RKO (cell line): ENCODE data around the gene HES6.

Experiments
- DNase-seq: peaks from one replicate; pipeline ENCODE4 v3.0.0-alpha.2; 2016; ENCODE audit warnings: low spot score

Gene HES6

DNA sequence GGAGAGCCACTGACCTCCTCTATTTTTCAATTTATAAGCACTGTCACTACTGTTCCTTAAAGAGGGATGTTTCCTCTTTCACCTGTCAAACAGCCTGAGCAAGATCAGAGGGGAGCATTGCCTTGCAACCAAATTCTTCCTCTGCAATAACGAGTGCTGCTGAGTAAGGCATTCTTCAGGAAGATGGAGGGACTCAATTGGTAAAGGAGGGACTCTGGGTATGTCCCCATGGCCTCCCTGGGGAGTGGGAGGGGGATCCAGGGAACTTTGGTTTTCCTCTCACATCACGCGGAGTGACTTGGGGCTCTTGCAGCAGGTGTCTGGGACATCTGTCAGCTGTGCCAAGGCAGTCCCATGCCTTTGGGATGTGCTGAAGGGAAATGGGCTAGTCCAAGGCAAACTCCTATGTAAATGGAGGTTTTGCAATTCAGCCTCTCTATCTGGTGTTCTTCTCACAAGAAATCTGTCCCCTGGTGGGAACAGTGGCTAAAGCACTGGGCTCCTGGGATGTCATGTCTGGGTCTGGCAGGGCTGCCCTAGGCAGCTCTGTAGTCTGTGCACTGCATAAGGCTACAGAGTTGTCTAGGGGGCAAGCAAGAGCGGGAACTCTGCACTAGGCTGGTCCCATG is 14.4 kb upstream of the HES6 start:
- DNase-seq = no peak

DNA sequence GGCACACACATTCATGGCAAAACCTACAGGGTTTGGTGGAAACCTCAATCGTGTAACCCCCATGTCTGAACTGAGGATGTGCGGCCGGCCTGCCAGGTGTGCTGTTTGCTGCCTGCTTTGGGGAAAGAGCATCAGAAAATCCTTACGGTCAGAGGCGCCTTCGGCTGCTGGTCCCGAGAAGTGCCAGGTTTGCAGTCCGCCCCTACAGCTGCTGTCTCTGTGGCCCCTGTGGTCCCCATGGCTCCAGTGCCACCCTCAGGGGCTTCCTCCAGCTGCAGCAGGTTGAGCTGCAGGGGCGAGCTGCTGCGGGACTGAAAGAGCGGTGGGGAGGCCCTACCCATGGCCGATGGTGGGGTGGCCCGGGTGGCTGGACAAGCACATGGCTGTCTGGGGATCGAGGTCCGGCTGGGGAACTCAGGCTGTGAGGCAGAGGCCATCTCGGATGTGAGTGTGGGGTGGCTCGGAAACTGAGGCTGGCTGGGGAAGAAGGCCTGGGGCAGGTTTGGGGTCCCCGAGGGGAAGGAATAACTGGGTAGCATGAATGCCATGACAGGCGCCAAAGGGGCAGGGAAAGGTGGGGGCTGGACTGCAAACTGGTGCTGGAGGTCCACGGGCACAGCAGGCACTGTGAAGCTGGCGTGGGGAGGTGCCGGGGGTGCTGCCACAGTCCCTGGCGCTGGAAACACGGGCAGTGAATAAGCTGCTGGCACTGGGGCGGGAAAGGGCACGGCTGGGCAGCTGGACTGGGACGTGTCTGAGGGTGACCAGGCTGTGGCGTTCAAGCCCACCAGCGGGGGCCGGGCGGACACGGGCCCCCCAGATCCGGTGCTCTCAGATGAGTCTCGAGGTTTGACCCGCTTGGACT is 13.2 kb upstream of the HES6 start:
- no peak for DNase-seq

DNA sequence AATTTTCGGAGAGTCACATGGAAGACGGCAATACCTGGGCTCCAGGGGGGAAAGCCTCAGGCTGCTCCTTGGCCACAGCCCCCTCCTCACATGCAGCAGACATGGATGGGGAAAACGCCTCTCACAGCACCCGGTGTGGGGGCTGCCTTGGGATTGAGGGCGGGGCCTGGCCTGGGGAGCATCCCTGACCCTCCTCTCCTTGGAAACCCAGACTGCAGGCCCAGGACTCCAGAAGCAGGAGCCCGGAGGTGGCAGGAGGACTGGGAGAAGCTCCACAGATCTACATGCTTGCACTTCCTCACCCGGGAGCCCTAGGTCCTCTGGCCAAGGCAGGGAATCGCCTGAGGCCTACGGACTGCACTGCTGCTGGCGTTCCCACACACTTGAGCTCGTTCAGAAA is 12.1 kb upstream of the HES6 start:
- DNase-seq = no peak

DNA sequence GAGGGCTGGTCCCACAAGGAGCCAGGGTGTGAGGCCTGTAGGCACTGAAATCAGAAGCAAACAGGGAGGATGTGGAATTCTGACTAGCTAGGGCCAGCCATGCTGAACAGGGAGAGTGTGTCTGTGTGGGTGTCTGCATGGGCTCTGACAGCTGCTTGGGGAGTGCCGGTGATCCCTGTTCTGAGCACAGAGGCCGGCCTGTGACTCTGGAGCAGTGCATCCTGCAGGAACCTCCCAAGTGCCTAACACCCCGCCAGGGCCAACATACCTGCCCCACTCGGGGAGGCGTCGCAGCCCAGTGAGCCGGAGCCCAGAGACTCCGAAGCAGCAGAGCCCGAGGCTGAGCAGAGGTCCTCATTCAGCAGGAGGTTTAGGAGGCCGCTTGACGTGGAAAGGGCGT is 11.5 kb upstream of the HES6 start:
- no peak for DNase-seq

DNA sequence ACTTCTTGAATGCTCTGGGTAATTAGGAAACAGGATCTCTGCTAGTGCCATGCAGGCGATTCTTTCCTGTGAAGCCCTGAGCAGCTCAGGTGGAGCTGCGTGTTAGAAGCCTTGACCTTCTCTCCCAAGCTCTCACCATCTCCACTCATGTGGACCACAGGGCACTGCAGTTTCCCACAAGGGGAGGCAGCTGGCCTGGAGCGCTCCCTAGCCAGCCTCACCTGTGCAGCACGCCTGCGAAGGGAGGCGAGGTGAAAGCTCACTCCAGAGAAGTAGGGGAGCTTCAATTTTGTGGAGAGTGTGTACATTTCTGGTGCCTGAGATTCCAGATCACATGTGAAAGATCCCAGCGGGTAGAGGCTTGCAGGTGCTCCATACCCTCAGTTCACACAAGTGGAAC is 11.1 kb upstream of the HES6 start:
- DNase-seq = no peak

DNA sequence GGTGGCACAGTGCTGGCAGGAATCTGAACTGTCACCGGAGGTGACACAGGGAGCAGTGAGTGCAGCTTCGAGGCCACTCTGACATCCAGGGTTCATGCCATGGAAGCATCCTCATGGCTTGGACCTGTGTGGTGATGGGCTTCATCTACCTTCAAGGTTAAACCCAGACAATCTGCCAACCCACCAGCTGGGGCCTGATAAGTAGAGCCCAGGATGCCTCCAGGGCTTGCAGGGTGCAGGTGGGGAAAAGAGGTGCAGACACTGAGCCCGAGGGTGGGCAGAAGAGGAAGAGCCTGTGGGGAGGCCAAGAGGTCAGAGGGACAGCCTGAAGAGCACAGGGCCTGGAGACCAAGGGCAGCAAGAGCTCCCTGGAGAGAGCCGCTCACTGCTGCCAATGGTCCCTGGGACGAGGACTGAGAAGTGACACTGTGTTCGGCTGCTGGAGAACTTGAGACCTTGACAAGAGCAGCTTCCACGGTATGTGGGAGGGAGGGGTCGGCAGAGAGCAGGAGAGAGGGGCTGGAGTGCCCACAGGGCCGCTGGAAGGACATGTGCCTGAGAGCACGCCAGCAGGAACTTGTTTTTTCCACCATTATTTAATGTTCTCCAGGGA is 8.1 kb upstream of the HES6 start:
- DNase-seq = no peak

DNA sequence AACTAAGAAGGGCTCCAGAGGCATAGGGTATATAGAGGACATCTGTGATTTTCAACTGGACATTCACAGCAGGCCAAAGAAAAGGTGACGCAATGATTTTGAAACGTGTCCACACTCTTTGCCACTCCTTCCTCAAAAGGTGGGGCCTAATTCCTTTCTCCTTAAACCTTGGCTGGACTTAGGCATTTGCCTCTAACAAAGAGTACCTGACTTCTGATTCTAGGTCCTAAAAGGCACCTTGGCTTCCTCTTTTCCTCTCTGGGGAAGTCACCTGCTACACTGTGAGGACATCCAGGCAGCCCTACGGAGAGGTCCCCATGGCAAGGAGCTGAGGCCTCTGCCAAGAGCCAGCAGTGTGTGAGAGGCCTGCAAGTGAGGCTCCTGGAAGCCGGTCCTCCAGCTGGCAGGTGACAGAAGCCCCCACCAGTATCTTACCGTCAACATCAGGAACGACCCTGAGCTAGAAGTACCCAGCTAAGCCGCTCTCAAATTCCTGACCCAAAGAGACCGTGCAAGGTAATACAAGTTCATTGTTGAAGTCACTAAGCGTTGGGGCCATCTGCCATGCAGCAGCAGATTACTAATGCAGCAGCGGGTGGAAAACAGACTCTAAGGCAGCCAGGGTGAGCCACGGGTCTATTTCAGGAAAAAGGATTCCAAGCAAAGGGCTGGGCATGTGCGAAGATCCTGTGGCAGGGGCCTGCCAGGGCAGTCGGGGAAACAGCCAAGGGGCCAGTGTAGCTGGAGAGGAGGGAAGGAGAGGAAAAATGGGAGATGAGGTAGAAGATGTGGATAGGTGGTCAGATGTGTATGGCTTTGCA is 7.4 kb upstream of the HES6 start:
- no peak for DNase-seq

DNA sequence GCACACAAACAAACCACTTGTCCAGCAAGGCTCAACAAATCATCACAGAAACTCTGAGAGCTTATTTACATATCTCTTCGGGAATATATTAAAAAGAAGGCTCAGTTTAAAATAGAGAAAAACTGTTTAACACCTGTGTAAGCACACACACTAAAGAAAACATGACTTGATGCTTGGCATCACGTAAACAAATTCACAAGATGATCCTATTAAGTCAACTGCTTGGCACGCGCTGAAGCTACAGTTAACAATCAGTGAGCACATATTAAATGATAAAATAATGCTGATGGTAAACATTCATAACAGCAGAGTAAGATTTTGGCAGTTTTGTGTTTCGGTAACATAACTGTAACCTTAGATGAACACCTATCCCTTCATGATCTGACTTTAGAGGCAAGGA is 4.3 kb upstream of the HES6 start:
- DNase-seq = no peak

DNA sequence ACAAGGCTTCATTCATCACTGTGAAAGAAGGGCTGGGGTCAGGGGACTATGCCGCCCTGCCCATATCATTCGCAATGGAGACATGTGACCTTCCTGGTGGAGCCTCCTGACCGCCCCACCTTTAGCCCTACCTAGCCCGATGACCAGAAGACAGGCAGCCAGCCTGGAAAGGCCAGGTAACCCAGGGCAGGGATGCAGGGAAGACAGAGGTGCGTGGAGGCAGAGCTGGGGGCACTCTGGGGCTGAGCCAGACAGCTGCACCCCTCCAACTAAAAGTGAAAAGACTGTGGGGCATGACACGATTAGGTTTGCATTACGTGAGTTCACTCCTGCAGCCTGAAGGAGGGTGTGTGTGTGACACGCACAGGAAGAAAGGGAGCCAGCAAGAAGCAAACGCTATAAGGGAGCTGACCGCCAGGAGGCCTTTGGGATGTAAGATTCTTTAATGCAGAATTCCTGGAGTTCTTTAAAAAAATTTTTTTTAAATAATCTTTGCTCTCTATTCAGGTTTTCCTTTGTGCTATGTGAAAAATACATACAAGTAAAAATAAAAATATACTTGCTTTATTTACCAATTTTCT is 3.7 kb upstream of the HES6 start:
- no peak for DNase-seq

DNA sequence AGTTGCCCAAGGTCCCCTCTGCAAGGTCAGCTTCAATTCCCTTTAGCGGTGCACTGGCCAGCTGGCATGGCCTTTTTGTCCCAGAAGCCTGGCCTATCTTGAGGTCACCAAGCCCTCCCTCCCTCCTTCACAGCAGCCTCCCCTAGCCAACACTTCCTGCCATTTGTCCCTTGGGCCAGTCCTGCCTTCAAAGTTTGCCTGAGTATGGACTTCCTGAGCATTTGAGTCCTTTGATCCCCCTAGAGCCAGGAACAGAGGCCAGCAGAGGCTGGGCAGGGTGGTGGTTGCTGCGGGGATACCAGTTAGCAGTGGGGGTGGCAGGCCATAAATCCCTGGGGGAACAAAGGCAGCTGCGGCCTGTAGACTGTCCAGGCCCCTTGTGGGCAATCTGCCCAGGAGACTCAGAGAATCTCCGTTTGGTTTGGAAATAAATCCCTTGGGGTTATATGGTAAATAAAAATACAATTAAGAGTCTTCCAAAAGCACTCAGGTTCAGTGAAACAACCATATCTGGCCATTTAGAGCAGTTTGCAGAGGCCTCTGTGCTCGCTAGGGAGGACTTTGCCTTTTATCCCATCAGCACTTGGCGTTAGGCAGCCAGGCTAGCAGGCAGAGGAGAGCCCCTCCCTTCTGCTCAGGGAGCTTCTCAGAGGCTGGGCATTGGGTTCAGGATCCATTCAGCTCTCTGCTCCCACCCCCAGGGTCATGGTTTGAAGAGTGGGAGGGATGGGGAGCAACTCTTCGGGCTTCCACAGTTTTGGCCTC is 3.1 kb upstream of the HES6 start:
- no peak for DNase-seq

DNA sequence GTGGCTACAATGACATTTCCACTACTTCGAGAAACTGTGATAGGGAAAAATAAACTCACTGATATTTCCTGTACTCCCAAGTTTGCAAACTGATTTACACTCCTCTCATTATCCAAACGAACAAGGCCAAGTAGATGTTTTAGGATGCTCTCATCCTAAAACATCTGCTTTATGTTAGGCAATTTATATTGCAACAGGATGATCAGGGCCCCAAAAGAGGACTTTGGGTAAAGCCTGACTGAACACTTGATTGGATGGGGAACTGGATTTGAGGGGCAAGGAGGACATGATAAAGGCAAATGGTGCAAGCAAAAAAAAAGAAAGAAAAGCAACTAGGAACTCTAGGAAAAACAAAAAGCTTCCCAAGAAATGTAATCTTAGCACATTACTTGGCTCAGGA is 2.1 kb upstream of the HES6 start:
- DNase-seq = no peak

DNA sequence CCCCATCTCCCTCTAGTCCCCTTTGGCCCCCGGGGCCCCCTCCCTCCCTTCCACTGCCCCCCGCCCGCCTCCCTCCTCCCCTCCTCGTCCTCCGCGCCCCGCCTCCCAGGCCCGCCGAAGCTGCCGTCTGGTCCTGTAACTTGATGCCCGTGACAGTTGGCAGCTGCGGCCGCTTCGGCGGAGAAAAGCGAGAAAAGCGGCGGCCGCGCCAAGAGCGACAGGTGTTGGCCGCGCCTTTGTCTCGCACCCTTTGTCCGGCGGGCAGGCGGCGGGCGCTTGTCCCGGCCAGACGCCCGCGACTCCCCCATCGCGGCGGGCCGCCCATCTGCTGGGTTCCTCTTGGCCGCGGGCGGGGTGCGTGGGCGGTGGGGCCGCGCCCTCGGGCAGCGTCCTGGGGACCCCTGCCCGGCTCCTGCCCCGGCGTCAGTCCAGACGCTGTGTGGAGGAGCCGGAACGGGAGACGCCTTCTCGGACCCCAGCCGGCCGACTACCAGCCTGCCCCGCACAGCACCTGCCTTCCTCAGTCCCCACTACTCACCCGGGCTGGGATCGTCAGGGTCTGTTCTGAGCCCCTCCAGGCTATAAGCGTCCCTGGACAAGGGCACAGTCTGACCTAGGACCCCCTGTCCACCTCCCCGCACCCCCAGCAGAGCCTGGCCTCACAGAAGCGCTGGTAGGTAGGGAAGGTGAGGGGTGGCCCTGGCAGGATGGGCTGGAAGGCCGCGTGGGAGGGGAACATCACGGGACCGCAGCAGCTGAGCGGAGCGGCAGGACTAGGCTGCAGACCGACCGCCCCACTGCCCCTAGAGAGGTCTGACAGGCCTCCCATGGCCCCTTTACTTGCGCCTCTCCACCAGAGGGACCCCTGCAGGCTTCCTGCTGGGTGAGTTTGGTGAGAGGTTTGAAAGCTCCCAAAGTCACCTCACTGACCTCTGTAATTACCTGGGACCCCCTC is 1.2 kb upstream of the HES6 start:
- DNase-seq = peak; percentile 70

DNA sequence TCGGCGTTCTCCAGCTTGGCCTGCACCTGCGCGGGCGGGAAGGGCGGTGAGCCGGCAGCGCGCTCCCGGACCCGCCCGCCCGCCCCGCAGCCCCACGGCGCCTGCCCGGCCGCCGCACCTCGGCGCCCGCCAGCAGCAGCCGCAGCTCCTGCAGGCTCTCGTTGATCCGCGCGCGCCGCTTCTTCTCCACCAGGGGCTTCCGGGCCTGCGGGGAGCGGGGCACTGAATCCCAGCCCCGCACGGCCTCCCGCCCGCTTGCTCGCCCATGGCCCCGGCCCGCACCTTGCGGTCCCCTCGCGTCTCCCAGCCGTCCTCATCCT is 335 bp downstream of the HES6 start:
- DNase-seq = peak; percentile 24

DNA sequence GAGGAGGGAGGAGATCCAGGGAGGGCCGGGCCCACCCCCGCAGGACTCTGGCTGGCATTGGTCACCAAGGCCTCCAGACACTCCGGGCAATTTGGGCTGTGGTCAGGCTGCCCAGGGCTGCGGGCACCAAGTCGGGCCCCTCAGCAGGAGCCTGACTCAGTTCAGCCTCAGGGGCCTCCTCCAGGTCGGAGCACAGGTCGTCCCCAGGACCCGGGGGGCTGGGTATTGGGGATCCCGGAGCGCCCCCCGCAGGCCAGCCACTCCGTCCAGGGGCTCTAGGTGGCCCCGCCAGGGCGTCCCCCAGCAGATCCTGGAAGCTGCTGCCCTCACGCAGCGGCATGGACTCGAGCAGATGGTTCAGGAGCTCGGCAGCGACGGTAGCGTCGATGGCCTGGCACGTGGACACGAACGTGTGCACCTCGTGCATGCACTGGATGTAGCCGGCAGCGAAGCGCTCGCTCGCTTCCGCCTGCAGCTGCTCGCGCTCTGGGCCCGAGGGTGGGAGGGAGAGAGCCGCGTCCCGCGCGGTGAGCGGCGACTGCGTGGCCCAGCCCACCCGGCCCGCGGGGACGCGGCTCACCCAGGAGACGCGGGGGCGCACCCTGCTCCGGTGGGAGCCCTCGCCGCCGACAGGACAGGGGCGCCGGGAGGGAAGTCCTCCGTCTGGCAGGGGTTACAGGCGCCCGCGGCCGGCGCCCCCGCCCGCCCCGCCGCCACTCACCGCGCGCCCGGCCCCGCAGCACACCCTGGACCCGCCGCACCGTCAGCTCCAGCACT is 884 bp downstream of the HES6 start:
- DNase-seq = peak; percentile 57

DNA sequence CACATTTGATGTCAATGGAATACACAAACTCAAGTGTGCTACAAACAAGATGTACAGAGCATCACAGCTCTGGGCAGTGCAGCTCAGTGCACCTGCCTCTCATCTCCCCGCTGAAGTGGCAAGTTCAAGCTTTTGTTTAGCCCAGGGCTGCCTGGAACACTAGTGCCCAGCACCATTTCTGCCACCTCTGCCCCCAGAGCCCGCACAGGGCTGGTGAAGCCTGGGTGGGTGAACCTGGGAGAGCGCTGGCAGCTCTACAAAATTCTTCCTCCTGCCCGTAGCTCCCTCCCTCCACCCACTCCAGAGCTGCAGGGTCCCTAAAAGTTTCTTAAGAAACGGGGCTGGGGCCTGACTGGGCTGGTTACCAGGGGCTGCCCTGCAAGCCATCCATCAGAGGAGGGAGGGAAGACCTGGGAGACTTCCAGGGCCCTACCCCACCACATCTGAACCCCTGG is 1.5 kb downstream of the HES6 start:
- no peak for DNase-seq

DNA sequence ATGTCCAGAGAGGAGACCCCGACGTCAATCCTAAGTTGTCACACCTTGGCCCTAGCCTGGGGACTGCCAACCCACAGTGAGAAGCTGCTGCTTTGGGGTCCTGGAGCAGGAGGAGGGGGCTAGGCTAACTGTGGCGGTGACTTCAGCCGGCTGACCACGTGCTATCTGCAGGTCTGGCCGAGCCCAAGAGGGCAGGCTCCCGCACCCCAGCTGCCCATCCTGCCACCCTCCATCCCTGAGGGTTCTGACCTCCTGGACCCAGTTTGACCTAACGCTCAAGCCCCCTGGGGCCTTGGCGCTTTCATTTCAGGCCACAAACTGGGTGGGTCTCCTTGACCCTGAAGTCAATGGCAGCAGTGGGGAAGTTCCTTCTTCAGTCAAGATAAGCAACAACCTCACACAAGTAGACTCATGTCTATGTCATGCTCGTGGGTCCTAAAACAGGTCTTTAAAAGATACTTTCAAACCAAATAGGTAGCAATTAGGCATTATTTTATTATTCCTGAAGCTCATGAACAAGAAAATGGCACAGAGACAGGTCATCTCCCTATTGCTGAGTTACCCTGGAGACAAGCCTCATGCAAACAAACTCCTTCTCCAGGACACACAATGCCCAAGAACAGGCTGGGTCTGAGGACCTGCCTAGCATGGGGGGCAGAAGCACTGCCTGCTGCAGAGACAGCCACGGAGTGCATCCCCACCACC is 2.3 kb downstream of the HES6 start:
- DNase-seq = no peak

DNA sequence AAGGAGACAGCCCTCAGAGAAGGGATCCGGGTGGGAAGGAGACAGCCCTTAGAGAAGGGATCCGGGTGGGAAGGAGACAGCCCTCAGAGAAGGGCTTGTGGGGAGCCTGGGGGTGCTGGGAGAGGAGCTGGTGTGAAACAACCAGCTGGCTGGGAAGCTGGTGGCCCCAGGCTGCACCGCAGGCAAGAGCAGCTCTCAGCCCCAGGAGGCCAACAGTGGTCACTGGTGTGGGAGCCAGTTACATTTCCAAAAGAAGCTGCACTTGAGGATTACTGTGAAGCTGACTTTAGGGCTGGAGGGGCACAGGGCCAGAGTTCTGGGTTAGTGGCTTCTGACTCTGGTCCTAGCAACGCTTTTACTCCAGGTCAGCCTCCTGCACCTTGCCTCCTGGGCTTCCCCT is 3.3 kb downstream of the HES6 start:
- DNase-seq = no peak

DNA sequence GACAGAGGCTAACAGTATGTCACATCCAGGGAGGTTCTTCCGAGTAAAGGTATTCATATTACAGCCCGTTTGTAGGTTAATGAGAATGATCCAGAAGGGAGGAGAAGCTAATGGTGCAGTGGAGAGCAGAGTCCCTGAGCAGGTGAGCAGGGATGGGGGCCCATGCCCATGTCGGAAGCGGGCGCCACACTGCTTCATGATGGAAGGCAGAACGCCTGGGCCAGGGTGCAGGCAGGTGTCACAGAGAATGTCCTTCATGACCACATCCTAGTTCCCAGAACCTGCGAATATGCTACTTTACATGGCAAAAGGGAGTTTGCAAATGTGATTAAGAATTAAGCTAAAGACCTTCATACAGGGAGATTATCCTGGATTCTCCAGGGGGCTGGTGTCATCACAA is 4.0 kb downstream of the HES6 start:
- no peak for DNase-seq

DNA sequence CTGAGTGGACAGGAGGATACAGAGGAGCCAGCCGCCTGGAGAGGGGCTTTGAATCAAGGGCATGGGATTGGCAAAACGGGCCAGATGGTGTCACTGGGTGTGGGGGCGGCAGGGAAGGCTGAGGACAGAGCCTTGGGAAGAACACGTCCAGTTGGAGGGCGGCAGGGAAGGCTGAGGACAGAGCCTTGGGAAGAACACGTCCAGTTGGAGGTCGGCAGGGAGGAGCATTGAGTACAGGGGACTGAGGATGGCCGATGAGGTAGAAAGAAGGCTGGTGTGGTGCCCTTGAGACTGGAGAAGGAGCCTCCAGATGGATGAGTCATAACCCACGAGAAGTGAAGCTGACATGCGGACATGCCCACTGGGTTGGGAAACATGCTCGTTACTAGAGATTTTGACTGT is 4.5 kb downstream of the HES6 start:
- DNase-seq = no peak
